22Rv1 (cell line): ENCODE measurements around the gene UNC50.

Source experiments
- CTCF ChIP-seq: fragments of 450-650 bp; IDR thresholded peaks from 2 replicates; pipeline ENCODE4 v1.5.1; 2017; ENCODE audit warnings: mild to moderate bottlenecking
- ZFX ChIP-seq: fragments of 450-650 bp; IDR thresholded peaks from 2 replicates; pipeline ENCODE4 v1.6.1; 2017; ENCODE audit warnings: antibody characterized with exemption, borderline replicate concordance

GRCh38 chr2:98643496-98644100 lies 35.2 kb downstream of the UNC50 start:
- TF ChIP-seq CTCF (no peak), ZFX (no peak)
